ENCODE data around the gene CSTPP1.
"Not testable (repeated sequence)": the region's sequence is repeated elsewhere in the genome, so short reads cannot be mapped to it uniquely, and the experiment has no call there.

CSTPP1 gene

DNA sequence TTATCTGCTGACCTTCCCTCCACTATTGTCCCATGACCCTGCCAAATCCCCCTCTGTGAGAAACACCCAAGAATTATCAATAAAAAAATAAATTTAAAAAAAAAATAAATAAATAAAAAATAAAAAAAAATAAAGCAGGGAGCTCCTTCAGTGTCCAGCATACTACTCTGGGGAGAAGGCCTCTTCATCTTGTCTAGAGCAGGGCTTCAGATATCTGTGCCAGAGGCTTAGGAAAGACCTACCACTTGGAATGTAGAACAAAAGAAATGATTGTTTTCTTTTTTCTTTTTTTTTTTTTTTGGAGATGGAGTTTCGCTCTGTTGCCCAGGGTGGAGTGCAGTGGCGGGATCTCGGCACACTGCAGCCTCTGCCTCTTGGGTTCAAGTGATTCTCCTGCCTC lies 161.7 kb downstream of the CSTPP1 start:
- DNase-seq (ENCODE audit: low read depth, low spot score), result not testable (repeated sequence)

GRCh38 chr11:47099214-47099917 lies 162.8 kb downstream of the CSTPP1 start:
- no peak for DNase-seq (ENCODE audit: low read depth, low spot score)

DNA sequence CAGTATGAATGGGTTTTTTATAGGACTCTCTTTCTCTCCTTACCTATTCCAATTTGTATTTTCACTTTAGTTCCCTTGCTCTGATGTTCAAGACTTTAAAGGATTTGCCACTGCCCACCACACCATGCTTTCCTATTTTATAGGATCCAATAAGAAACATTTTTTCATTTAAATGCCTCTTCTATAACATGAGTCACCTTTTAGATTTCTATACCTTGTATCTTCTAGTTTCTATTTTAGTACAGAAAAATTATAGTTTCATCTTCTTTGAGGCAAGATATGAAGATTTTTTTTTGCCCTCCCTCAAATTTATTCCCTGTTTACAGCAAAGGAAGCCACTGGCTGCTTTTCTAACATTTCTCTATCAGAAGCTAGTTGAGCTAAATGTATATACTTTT lies 163.4 kb downstream of the CSTPP1 start:
- no peak for DNase-seq (ENCODE audit: low read depth, low spot score)

DNA sequence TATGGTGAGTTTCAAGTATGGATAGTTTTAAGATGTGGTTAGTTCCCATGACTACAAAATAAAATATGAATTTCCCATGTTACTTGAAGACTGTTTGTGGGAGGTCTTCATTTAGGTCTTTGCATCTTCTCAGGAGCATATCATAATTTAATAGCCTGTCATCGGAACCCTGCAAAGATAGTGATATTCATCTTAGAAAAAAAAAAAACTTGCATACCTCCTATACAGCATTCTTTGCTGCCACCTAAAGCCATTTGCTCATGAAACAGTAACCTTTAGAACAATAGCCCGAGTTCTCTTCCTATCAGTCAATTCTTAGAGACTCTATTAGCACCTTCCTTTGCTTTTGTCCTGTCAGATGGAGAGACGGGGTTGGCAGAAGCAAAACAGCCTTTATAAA lies 164.8 kb downstream of the CSTPP1 start:
- DNase-seq (ENCODE audit: low read depth, low spot score), result no peak

DNA sequence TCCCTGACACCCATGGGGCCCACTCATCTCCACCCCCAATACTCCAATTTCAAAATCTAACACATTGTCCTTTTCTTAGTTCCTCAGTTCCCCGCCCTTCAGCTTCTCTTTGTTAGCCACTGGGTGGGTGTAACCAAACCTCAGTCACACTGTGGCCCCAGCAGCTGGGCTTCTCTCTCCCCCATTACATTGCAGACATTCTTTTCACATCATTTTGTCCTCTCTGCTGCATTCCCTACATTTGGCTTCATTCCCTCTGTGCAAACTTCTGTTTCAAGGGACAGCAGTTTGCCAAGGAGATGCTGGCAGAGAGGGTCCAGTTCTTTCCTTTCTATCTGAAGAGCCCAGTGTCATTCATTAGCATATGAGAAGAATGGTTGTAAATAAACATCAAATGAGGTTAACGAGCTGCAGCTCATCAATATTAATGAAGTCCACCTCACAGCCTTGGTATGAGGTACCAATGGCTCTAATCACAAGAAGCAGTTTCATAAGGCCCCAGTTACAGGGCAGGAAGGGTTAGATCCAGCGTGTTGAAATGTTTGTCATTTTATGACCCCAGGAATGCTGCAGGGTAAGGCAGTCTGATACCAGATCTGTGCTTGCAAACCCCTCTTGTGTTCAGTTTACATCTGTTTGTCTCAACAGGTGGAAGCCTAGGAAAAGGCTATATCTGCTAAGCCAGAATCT lies 167.8 kb downstream of the CSTPP1 start:
- DNase-seq (ENCODE audit: low read depth, low spot score), result no peak

GRCh38 chr11:47105541-47105940 lies 169.0 kb downstream of the CSTPP1 start:
- DNase-seq (ENCODE audit: low read depth, low spot score), result no peak

DNA sequence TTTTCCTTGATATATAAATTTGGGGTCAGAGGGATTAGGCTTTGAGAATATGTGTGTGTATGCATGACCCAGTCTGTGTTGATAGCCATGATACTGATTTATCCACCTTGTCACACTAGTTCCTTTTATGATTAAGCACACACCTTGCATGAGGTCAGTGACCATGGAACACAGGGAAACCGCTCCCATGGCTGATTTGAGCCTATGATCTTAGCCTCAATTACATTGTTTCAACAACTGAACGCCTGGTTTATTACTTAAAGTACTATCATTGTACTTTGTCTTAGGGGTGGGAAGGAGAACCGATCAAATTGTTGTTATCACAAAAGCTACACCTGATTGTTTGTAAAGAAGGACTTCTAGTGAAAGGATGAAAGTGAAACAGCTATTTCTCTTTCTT lies 169.4 kb downstream of the CSTPP1 start:
- DNase-seq (ENCODE audit: low read depth, low spot score), result no peak

DNA sequence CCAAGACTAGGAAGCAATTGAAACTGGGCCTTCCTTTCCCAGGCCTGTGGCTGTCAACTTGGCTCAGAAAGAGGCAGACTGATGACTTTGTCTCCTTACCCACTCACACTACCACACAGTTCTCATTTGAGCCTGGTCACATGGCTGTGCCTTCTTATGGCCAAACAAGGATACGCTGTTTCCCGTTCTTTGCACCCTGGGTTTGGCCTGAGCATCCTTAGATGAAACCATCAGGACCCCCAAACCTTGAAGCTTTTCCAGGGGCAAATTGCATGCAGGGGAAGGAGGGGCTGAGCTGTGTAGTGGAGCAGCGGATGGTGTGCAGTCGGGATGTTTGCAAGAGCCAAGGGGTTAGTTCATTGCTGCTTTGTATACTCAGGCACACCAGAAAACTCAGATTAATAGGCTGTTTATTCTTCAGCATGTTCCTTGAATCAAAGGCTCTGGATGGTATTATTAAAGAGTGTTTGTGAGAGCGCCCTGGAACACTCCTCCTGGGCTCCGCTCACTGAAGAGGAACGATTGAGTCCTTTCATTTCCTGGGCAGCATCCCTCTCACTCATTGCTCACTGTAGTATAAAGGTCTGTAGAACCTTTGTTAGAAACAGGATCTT lies 170.3 kb downstream of the CSTPP1 start:
- no peak for DNase-seq (ENCODE audit: low read depth, low spot score)

DNA sequence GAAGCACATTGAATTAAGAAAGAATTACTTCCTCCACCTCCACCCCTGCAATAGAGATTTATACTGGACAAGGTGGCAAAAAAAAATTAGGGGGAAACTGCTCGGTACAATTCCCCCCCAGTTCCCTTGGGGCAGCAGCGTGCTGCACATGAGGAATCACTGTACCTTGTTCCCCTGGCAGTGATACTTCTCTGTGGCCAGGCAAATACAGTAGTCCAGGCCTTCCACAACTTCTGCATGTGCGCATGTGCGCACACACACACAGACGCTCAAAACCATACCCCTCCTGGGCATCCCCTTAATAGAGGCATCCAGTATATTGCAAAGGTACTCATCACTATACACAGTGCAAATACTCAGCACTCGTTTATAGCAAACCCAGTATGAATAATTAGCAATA lies 171.2 kb downstream of the CSTPP1 start:
- no peak for DNase-seq (ENCODE audit: low read depth, low spot score)

DNA sequence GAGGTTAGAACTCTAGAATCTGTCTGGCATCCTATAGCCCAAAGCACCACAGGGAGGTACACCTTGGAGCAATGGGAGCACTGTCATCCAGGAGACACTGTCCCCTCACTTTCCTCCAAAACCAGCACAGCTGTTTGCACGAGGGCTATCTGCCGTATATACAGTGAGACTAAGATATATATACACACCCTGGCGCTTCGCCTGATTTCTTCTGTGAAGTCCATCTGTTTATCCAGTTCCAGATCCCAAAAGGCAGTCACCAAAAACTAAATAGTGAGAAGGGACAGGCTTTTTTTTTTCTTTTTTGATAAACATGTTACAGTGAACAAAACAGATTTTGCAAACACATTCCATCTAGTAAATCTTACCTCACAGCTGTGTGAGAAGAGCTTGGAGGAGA lies 171.7 kb downstream of the CSTPP1 start:
- DNase-seq (ENCODE audit: low read depth, low spot score), result no peak

DNA sequence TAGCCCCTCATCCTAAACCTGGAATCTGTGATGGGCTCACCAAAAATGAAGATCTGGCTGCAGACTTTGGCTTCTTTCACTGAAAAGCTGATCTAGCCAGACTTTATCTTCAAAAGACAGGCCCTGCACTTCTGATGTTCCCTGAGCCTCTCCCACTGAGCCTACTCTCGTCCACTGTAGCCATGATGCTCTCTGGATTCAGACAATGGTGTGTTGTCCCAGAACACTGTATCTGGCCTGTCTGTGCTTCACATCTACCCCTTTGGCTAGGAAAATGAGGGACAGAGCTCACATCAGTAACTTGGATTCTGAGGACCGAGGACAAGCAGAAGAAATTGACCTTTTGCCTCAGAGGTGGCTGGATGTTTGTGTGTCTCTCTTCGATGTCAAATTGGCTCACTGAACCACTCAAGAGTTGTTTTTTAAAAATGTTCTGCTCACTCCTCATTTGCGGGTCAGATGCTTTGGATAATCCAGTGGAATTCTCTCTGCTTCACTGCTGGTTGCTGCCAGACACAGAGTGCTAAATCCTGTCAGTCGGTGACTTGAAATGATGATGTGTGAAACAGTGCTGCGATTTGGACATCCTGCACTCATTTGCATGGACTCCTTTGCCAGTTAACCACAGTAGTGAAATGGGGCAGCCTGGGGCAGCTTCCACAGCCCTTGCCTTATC lies 172.6 kb downstream of the CSTPP1 start:
- DNase-seq (ENCODE audit: low read depth, low spot score), result no peak

- DNase-seq (ENCODE audit: low read depth, low spot score), result no peak
Measured at GRCh38 chr11:47109727-47110246, 173.2 kb downstream of the CSTPP1 start.

DNA sequence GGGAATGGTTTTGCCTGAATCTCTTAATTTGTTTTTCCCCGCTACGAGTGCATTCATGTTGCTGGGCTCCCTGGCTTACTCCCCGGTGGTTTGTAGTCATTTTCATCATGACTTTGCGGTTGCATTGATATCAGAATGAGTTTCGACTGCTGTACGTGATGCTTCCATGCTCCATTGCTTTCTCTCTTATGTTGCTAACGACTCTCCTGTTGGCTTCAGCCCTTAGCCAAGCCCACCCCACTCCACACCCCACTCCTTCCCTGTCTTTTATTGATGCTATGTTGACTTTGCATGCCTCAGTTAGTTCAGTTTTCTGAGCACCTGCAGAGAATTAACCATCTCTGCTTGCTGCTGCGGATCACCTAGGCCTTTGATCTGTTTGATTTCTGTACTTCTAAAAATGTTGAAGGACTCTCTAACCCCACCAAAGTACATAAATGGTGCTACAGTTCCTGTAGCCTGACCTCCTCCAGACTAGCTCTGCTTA lies 174.8 kb downstream of the CSTPP1 start:
- DNase-seq (ENCODE audit: low read depth, low spot score), result no peak

DNA sequence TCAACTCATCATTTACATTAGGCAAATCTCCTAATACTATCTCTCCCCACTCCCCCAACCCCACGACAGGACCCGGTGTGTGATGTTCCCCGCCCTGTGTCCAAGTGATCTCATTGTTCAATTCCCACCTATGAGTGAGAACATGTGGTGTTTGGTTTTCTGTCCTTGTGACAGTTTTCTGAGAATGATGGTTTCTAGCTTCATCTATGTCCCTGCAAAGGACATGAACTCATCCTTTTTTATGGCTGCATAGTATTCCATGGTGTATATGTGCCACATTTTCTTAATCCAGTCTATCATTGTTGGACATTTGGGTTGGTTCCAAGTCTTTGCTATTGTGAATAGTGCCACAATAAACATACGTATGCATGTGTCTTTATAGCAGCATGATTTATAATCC lies 176.4 kb downstream of the CSTPP1 start:
- DNase-seq (ENCODE audit: low read depth, low spot score), result not testable (repeated sequence)

GRCh38 chr11:47118958-47119688 lies 182.6 kb downstream of the CSTPP1 start:
- not testable (repeated sequence) for DNase-seq (ENCODE audit: low read depth, low spot score)

- DNase-seq (ENCODE audit: low read depth, low spot score), result no peak
Measured at GRCh38 chr11:47121056-47121455, 184.5 kb downstream of the CSTPP1 start.

GRCh38 chr11:47121731-47122130 lies 185.2 kb downstream of the CSTPP1 start:
- no peak for DNase-seq (ENCODE audit: low read depth, low spot score)

DNA sequence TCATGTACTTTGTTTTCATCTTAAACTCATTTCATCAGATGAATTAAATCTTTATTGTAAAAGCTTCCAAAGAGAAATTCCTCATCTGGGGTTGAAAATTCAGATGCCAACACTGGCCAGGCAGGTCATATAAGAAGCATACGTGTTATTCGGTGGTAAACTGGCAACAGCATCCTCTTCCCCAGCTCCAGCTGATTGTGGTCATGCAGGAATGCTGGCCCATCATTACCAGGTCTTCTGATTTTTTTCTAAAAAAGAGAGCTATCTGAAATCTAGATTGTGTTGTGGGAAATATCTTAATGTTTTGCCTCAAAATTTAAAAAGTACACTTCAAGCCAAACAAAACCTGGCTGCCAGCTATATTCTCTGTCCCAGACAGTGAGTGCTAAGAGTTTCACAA lies 186.5 kb downstream of the CSTPP1 start:
- DNase-seq (ENCODE audit: low read depth, low spot score), result no peak

DNA sequence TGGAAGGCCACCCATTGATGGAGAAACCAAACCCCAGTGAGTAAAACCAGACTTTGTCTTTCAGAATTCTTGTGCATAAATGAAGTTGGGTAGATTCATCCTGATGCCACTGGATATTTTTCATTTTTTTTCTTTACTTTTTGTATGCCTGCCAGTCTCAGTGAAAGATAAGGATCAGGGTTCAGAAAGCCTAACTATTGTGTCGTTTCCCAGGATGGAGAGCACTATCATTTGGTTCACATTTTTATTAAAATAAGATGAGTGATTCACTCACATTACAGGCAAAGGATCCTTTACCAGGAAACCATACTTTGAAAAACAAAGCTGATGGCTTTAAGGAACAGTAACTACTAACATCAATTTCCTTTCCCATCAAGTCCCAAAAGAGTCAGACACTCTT lies 188.1 kb downstream of the CSTPP1 start:
- no peak for DNase-seq (ENCODE audit: low read depth, low spot score)

- no peak for DNase-seq (ENCODE audit: low read depth, low spot score)
Measured at GRCh38 chr11:47125083-47125482, 188.5 kb downstream of the CSTPP1 start.

DNA sequence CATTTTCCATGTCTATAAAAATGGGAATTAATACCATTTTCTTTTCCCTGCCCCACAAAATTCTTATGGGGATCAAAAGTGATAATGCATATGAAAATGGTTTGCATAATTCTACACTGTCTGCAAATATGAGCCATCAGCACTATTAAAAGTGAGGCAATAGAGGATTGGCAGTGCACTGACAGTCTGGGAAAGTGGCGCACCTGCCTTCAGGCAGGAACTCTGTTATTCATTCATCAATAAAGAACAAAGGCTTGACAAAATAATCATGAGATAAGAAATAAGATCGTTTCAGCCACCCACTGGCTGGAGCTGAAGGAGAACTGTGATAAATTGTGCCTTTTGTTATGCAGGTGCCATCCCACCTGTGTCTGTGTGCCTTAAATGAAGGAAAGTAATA lies 190.7 kb downstream of the CSTPP1 start:
- no peak for DNase-seq (ENCODE audit: low read depth, low spot score)
